ENCODE data around the gene NR2F1. TPM values are rescaled to one million over a fixed set of nuclear protein-coding genes. Genes with fewer than 3 reads are reported as not detected.

The NR2F1 gene
- total RNA-seq, 1 donor from 2014 or later: 55.4 TPM

- DNase-seq (ENCODE audit: extremely low read depth, low read depth, low spot score): no peak
Measured at GRCh38 chr5:93635991-93636390, 53.0 kb downstream of the NR2F1 start.

GRCh38 chr5:93636837-93637236 is 53.8 kb downstream of the NR2F1 start:
- no peak for DNase-seq (ENCODE audit: extremely low read depth, low read depth, low spot score)

- DNase-seq (ENCODE audit: extremely low read depth, low read depth, low spot score): no peak
Measured at GRCh38 chr5:93637697-93638096, 54.7 kb downstream of the NR2F1 start.

GRCh38 chr5:93642526-93642925 is 59.5 kb downstream of the NR2F1 start:
- no peak for DNase-seq (ENCODE audit: extremely low read depth, low read depth, low spot score)

Other genes starting within 250 kb of the NR2F1 start
- 15.1 and 23.0 TPM in 2 replicates for gene NR2F1-AS1, start 2.0 kb upstream of the NR2F1 start, total RNA-seq
- 0.97 and 2.7 TPM in 2 replicates for gene POU5F2, start 158.4 kb downstream of the NR2F1 start, total RNA-seq

All from glomerular endothelial cell (primary cell).